ENCODE data around the gene MYMK. TPM values are rescaled to one million over a fixed set of nuclear protein-coding genes. Genes with fewer than 3 reads are reported as not detected.

The MYMK gene
- total RNA-seq, 2 donors from 2014 or later: not detected

- ATAC-seq (replicated peaks in 1 of 2) (no peak), DNase-seq (no peak)
- Mint-ChIP-seq H3K27ac (no peak overlapping the region), H3K36me3 (ENCODE audit: insufficient read depth in 2 of 2) (no peaks in the 10 kb centered on the region), H3K4me3 (no peak overlapping the region), H3K27me3 (ENCODE audit: low read depth) (peaks cover 19% of the 10 kb centered on the region), H3K4me1 (ENCODE audit: low read depth) (peaks cover 16% of the 10 kb centered on the region), H3K9me3 (no peaks in the 10 kb centered on the region)
These were observed 11.3 kb upstream of the MYMK start for GRCh38 chr9:133536080-133536479.

GRCh38 chr9:133535306-133535877 is 10.6 kb upstream of the MYMK start:
- peaks cover 16% of the 10 kb centered on the region for H3K4me1 Mint-ChIP-seq (ENCODE audit: low read depth)
- H3K36me3 Mint-ChIP-seq (ENCODE audit: insufficient read depth in 2 of 2): no peaks in the 10 kb centered on the region
- H3K4me3 Mint-ChIP-seq: peak overlapping the region in 1 of 2 donors; percentile 22
- DNase-seq: no peak
- peaks cover 19% of the 10 kb centered on the region for H3K27me3 Mint-ChIP-seq (ENCODE audit: low read depth)
- H3K27ac Mint-ChIP-seq: no peak overlapping the region
- no peaks in the 10 kb centered on the region for H3K9me3 Mint-ChIP-seq
- no peak for ATAC-seq (replicated peaks in 1 of 2)

- Mint-ChIP-seq H3K36me3 (ENCODE audit: insufficient read depth in 2 of 2) (no peaks in the 10 kb centered on the region), H3K27me3 (ENCODE audit: low read depth) (peaks cover 19% of the 10 kb centered on the region), H3K4me1 (ENCODE audit: low read depth) (peaks cover 16% of the 10 kb centered on the region), H3K27ac (no peak within 1 kb of the TSS), H3K9me3 (no peaks in the 10 kb centered on the region), H3K4me3 (peak within 1 kb of the TSS in 1 of 2 donors; percentile 36)
- ATAC-seq (replicated peaks in 1 of 2) (peak; percentile 37 to 51), DNase-seq (peak; percentile 9 to 25)
These were observed 9.9 kb upstream of the MYMK start, which contains the start of gene ADAMTSL2 for GRCh38 chr9:133534346-133535291. ADAMTSL2 (plus strand) TSS chr9:133534704; CDS start chr9:133536713, 2,009 bp downstream.

- Mint-ChIP-seq H3K27ac (no peak overlapping the region), H3K4me3 (peak overlapping the region in 1 of 2 donors; percentile 15), H3K4me1 (ENCODE audit: low read depth) (peaks cover 11% of the 10 kb centered on the region), H3K36me3 (ENCODE audit: insufficient read depth in 2 of 2) (no peaks in the 10 kb centered on the region), H3K27me3 (ENCODE audit: low read depth) (peaks cover 12% of the 10 kb centered on the region), H3K9me3 (no peaks in the 10 kb centered on the region)
- DNase-seq (no peak), ATAC-seq (replicated peaks in 1 of 2) (no peak)
These were observed 9.1 kb upstream of the MYMK start for GRCh38 chr9:133533857-133534256.

- peak; percentile 70 to 79 for DNase-seq
- Mint-ChIP-seq H3K27me3 (ENCODE audit: low read depth) (peaks cover 8% of the 10 kb centered on the region), H3K36me3 (ENCODE audit: insufficient read depth in 2 of 2) (no peaks in the 10 kb centered on the region), H3K9me3 (no peaks in the 10 kb centered on the region), H3K27ac (no peak overlapping the region), H3K4me1 (ENCODE audit: low read depth) (peaks cover 11% of the 10 kb centered on the region), H3K4me3 (peak overlapping the region in 1 of 2 donors; percentile 36)
- ATAC-seq (replicated peaks in 1 of 2): peak; percentile 59 to 72
These were observed 8.3 kb upstream of the MYMK start for GRCh38 chr9:133532937-133533668.

GRCh38 chr9:133531293-133531692 is 6.5 kb upstream of the MYMK start:
- Mint-ChIP-seq H3K27ac (no peak overlapping the region), H3K4me3 (no peak overlapping the region), H3K9me3 (no peaks in the 10 kb centered on the region), H3K4me1 (ENCODE audit: low read depth) (peaks cover 15% of the 10 kb centered on the region), H3K27me3 (ENCODE audit: low read depth) (peaks cover 8% of the 10 kb centered on the region), H3K36me3 (ENCODE audit: insufficient read depth in 2 of 2) (no peaks in the 10 kb centered on the region)
- no peak for DNase-seq
- ATAC-seq (replicated peaks in 1 of 2): no peak

- Mint-ChIP-seq H3K27me3 (ENCODE audit: low read depth) (peaks cover 8% of the 10 kb centered on the region), H3K4me3 (no peak overlapping the region), H3K36me3 (ENCODE audit: insufficient read depth in 2 of 2) (no peaks in the 10 kb centered on the region), H3K9me3 (no peaks in the 10 kb centered on the region), H3K27ac (no peak overlapping the region), H3K4me1 (ENCODE audit: low read depth) (peaks cover 15% of the 10 kb centered on the region)
- DNase-seq (no peak), ATAC-seq (replicated peaks in 1 of 2) (no peak)
These were observed 5.1 kb upstream of the MYMK start for GRCh38 chr9:133529874-133530273.

GRCh38 chr9:133529457-133529856 is 4.7 kb upstream of the MYMK start:
- Mint-ChIP-seq H3K27ac (no peak overlapping the region), H3K36me3 (ENCODE audit: insufficient read depth in 2 of 2) (no peaks in the 10 kb centered on the region), H3K9me3 (no peaks in the 10 kb centered on the region), H3K27me3 (ENCODE audit: low read depth) (peaks cover 8% of the 10 kb centered on the region), H3K4me3 (no peak overlapping the region), H3K4me1 (ENCODE audit: low read depth) (peaks cover 15% of the 10 kb centered on the region)
- DNase-seq (no peak), ATAC-seq (replicated peaks in 1 of 2) (no peak)

- ATAC-seq (replicated peaks in 1 of 2): no peak
- no peak overlapping the region for H3K27ac Mint-ChIP-seq
- H3K27me3 Mint-ChIP-seq (ENCODE audit: low read depth): peaks cover 8% of the 10 kb centered on the region
- H3K9me3 Mint-ChIP-seq: no peaks in the 10 kb centered on the region
- no peak overlapping the region for H3K4me3 Mint-ChIP-seq
- no peaks in the 10 kb centered on the region for H3K36me3 Mint-ChIP-seq (ENCODE audit: insufficient read depth in 2 of 2)
- peaks cover 15% of the 10 kb centered on the region for H3K4me1 Mint-ChIP-seq (ENCODE audit: low read depth)
- DNase-seq: no peak
These were observed 4.1 kb upstream of the MYMK start for GRCh38 chr9:133528876-133529241.

- ATAC-seq (replicated peaks in 1 of 2) (no peak), DNase-seq (no peak)
- Mint-ChIP-seq H3K27ac (no peak overlapping the region), H3K4me3 (no peak overlapping the region), H3K36me3 (ENCODE audit: insufficient read depth in 2 of 2) (no peaks in the 10 kb centered on the region), H3K9me3 (no peaks in the 10 kb centered on the region), H3K27me3 (ENCODE audit: low read depth) (peaks cover 5% of the 10 kb centered on the region), H3K4me1 (ENCODE audit: low read depth) (peaks cover 10% of the 10 kb centered on the region)
These were observed 3.5 kb upstream of the MYMK start for GRCh38 chr9:133528001-133528875.

- no peak for DNase-seq
- Mint-ChIP-seq H3K36me3 (ENCODE audit: insufficient read depth in 2 of 2) (no peaks in the 10 kb centered on the region), H3K4me1 (ENCODE audit: low read depth) (peaks cover 4% of the 10 kb centered on the region), H3K27ac (no peak overlapping the region), H3K9me3 (no peaks in the 10 kb centered on the region), H3K27me3 (ENCODE audit: low read depth) (no peaks in the 10 kb centered on the region), H3K4me3 (no peak overlapping the region)
- no peak for ATAC-seq (replicated peaks in 1 of 2)
These were observed 2.7 kb upstream of the MYMK start for GRCh38 chr9:133527444-133527920.

- DNase-seq (no peak), ATAC-seq (replicated peaks in 1 of 2) (no peak)
- no peaks in the 10 kb centered on the region for H3K27me3 Mint-ChIP-seq (ENCODE audit: low read depth)
- H3K36me3 Mint-ChIP-seq (ENCODE audit: insufficient read depth in 2 of 2): no peaks in the 10 kb centered on the region
- H3K9me3 Mint-ChIP-seq: no peaks in the 10 kb centered on the region
- no peak overlapping the region for H3K27ac Mint-ChIP-seq
- peaks cover 4% of the 10 kb centered on the region for H3K4me1 Mint-ChIP-seq (ENCODE audit: low read depth)
- no peak overlapping the region for H3K4me3 Mint-ChIP-seq
These were observed 2.1 kb upstream of the MYMK start for GRCh38 chr9:133526721-133527321.
